Neuronal stem cell (in vitro differentiated cells): ENCODE results near the gene C11orf52.

Experiments used
- DNase-seq: peaks from one replicate; pipeline ENCODE4 v3.0.0-alpha.2; 2013; ENCODE audit warnings: low spot score
- H2AFZ ChIP-seq: one replicate; pipeline ENCODE4 v1.6.1; 2013; ENCODE audit warnings: mild to moderate bottlenecking, low read length, inconsistent platforms
- H2AK5ac ChIP-seq: 2 replicates; pipeline ENCODE4 v1.6.1; 2013; ENCODE audit warnings: low read depth, mild to moderate bottlenecking, inconsistent platforms, low read length, moderate library complexity, mixed read lengths
- H2BK120ac ChIP-seq: 2 replicates; pipeline ENCODE4 v1.6.1; 2013; ENCODE audit warnings: low read depth, mild to moderate bottlenecking, inconsistent platforms, low read length, moderate library complexity, mixed read lengths
- H2BK12ac ChIP-seq: one replicate; pipeline ENCODE4 v1.6.1; 2013; ENCODE audit warnings: low read length, inconsistent platforms
- H2BK15ac ChIP-seq: 2 replicates; pipeline ENCODE4 v1.6.1; 2013; ENCODE audit warnings: mild to moderate bottlenecking, low read length, inconsistent platforms, mixed read lengths
- H2BK5ac ChIP-seq: one replicate; pipeline ENCODE4 v1.6.1; 2013; ENCODE audit warnings: inconsistent platforms, mild to moderate bottlenecking, low read length, moderate library complexity
- H3K14ac ChIP-seq: one replicate; pipeline ENCODE4 v1.6.1; 2013; ENCODE audit warnings: low read length, inconsistent platforms
- H3K18ac ChIP-seq: 2 replicates; pipeline ENCODE4 v1.6.1; 2013; ENCODE audit warnings: low read length, inconsistent platforms
- H3K23ac ChIP-seq: 2 replicates; pipeline ENCODE4 v1.6.1; 2013; ENCODE audit warnings: low read depth, mild to moderate bottlenecking, mixed read lengths, low read length, inconsistent platforms; ENCODE audit not compliant: poor library complexity
- H3K27ac ChIP-seq: replicated peaks from 3 replicates; pipeline ENCODE4 v1.5.1; 2013; ENCODE audit warnings: low read length, inconsistent platforms
- H3K27me3 ChIP-seq, 3 experiments: 2 replicates each; pipeline ENCODE4 v1.6.1; 2013; ENCODE audit warnings: low read length in 3 of 3, mild to moderate bottlenecking in 2 of 3, inconsistent platforms in 1 of 3, low read depth in 1 of 3, mixed read lengths in 1 of 3, moderate library complexity in 1 of 3; ENCODE audit not compliant: control insufficient read depth in 3 of 3, insufficient read depth in 3 of 3
- H3K36me3 ChIP-seq, 2 donors: replicated peaks in 1 of 2; 2 replicates each; pipeline ENCODE4 v1.6.1; 2013; ENCODE audit warnings: low read length in 2 of 2; ENCODE audit not compliant: control insufficient read depth in 2 of 2, insufficient read depth in 2 of 2
- H3K4ac ChIP-seq: 2 replicates; pipeline ENCODE4 v1.6.1; 2013; ENCODE audit warnings: inconsistent platforms, mild to moderate bottlenecking, low read length, moderate library complexity
- H3K4me1 ChIP-seq, 2 donors: 1 replicate in 1 of 2; 2 replicates in 1 of 2; pipeline ENCODE4 v1.6.1; 2013; ENCODE audit warnings: low read length in 2 of 2, low read depth in 1 of 2; ENCODE audit not compliant: control insufficient read depth in 2 of 2, insufficient read depth in 1 of 2
- H3K4me2 ChIP-seq: one replicate; pipeline ENCODE4 v1.6.1; 2013; ENCODE audit warnings: mild to moderate bottlenecking, low read length, inconsistent platforms; ENCODE audit not compliant: insufficient read depth, poor library complexity, severe bottlenecking
- H3K4me3 ChIP-seq, 2 donors: 2 replicates each; pipeline ENCODE4 v1.5.1; 2013; ENCODE audit warnings: low read length in 2 of 2, mild to moderate bottlenecking in 2 of 2, inconsistent platforms in 1 of 2, moderate library complexity in 1 of 2
- H3K79me1 ChIP-seq: one replicate; pipeline ENCODE4 v1.6.1; 2013; ENCODE audit warnings: low read depth, mild to moderate bottlenecking, inconsistent platforms, low read length, moderate library complexity
- H3K9ac ChIP-seq: one replicate; pipeline ENCODE4 v1.6.1; 2013; ENCODE audit warnings: mild to moderate bottlenecking, low read depth, low read length, inconsistent platforms; ENCODE audit not compliant: poor library complexity
- H3K9me3 ChIP-seq, 2 donors: replicated peaks in 1 of 2; 2 replicates each; pipeline versions ENCODE3 to v1.6.1; 2013; ENCODE audit warnings: low read length in 2 of 2, mild to moderate bottlenecking in 2 of 2, inconsistent platforms in 1 of 2, low read depth in 1 of 2, mixed read lengths in 1 of 2, moderate library complexity in 1 of 2; ENCODE audit not compliant: control insufficient read depth in 2 of 2, insufficient read depth in 1 of 2
- H4K8ac ChIP-seq: one replicate; pipeline ENCODE4 v1.6.1; 2013; ENCODE audit warnings: low read depth, mild to moderate bottlenecking, inconsistent platforms, low read length, moderate library complexity
- H4K91ac ChIP-seq: one replicate; pipeline ENCODE4 v1.6.1; 2013; ENCODE audit warnings: low read length, low read depth, mild to moderate bottlenecking, inconsistent platforms; ENCODE audit not compliant: poor library complexity
- WGBS, 2 donors: extraction: QIAGEN DNeasy Blood & Tissue Kit; methylation state at CpG; one replicate each; pipeline ENCODE4 v1.1.7; 2013; ENCODE audit warnings: missing lambda C conversion rate in 2 of 2, mixed read lengths in 1 of 2; ENCODE audit not compliant: insufficient read length in 2 of 2, insufficient replicate concordance in 1 of 2; ENCODE audit errors: extremely low coverage in 2 of 2; 5-methylcytosine and 5-hydroxymethylcytosine counted together

The C11orf52 gene

GRCh38 chr11:111954154-111954553 is 35.4 kb downstream of the C11orf52 start:
- no peak overlapping the region for H2BK15ac ChIP-seq
- no peak overlapping the region for H2BK120ac ChIP-seq
- H3K27me3 ChIP-seq: no peaks in the 10 kb centered on the region
- no peak overlapping the region for H3K4me2 ChIP-seq
- H2AFZ ChIP-seq: no peak overlapping the region
- H2BK5ac ChIP-seq: no peak overlapping the region
- no peak overlapping the region for H4K91ac ChIP-seq
- H2AK5ac ChIP-seq: no peak overlapping the region
- H2BK12ac ChIP-seq: peak overlapping the region; percentile 22
- H4K8ac ChIP-seq: no peak overlapping the region
- peaks cover 7 to 35% of the 10 kb centered on the region in 2 donors for H3K36me3 ChIP-seq
- H3K4me3 ChIP-seq: no peak overlapping the region
- H3K4ac ChIP-seq: no peak overlapping the region
- WGBS, 2 donors: no CpG with 5 or more reads among the region's 4 CpGs
- H3K79me1 ChIP-seq: peaks cover 5% of the 10 kb centered on the region
- H3K18ac ChIP-seq: no peak overlapping the region
- H3K4me1 ChIP-seq: no peaks in the 10 kb centered on the region
- H3K9ac ChIP-seq: no peak overlapping the region
- no peak overlapping the region for H3K14ac ChIP-seq
- H3K27ac ChIP-seq: no peak overlapping the region
- peaks cover 7 to 24% of the 10 kb centered on the region in 2 donors for H3K9me3 ChIP-seq
- H3K23ac ChIP-seq: no peak overlapping the region
- DNase-seq: no peak

- Histone ChIP-seq H3K4me3 (no peak overlapping the region), H2AFZ (no peak overlapping the region), H3K36me3 (peaks cover 7 to 29% of the 10 kb centered on the region in 2 donors), H3K9me3 (peaks cover 7 to 24% of the 10 kb centered on the region in 2 donors), H2BK15ac (no peak overlapping the region), H2BK5ac (no peak overlapping the region), H3K4ac (no peak overlapping the region), H3K23ac (peak overlapping the region; percentile 73), H3K18ac (peak overlapping the region; percentile 57), H2AK5ac (no peak overlapping the region), H3K14ac (no peak overlapping the region), H4K91ac (no peak overlapping the region), H3K27ac (no peak overlapping the region), H2BK12ac (no peak overlapping the region), H4K8ac (no peak overlapping the region), H3K27me3 (no peaks in the 10 kb centered on the region), H2BK120ac (no peak overlapping the region), H3K4me1 (no peaks in the 10 kb centered on the region), H3K9ac (no peak overlapping the region), H3K79me1 (peaks cover 5% of the 10 kb centered on the region), H3K4me2 (no peak overlapping the region)
- no CpG with 5 or more reads among the region's 12 CpGs for WGBS, 2 donors
- no peak for DNase-seq
These were observed 39.1 kb downstream of the C11orf52 start for GRCh38 chr11:111957663-111958444.

GRCh38 chr11:111960916-111961315 is 42.2 kb downstream of the C11orf52 start:
- Histone ChIP-seq H3K36me3 (peaks cover 8 to 42% of the 10 kb centered on the region in 2 donors), H3K4ac (no peak overlapping the region), H4K91ac (no peak overlapping the region), H2AK5ac (no peak overlapping the region), H3K14ac (no peak overlapping the region), H4K8ac (no peak overlapping the region), H3K27me3 (no peaks in the 10 kb centered on the region), H3K27ac (no peak overlapping the region), H3K4me3 (no peak overlapping the region), H2BK5ac (no peak overlapping the region), H3K23ac (no peak overlapping the region), H2BK12ac (no peak overlapping the region), H2AFZ (no peak overlapping the region), H3K9me3 (peaks cover 7 to 16% of the 10 kb centered on the region in 2 donors), H2BK15ac (no peak overlapping the region), H3K79me1 (peaks cover 5% of the 10 kb centered on the region), H3K4me1 (no peaks in the 10 kb centered on the region), H3K9ac (no peak overlapping the region), H3K4me2 (no peak overlapping the region), H3K18ac (no peak overlapping the region), H2BK120ac (no peak overlapping the region)
- DNase-seq: no peak
- WGBS, 2 donors: no CpG with 5 or more reads among the region's 5 CpGs

GRCh38 chr11:111961389-111962300 is 42.9 kb downstream of the C11orf52 start:
- Histone ChIP-seq H3K14ac (no peak overlapping the region), H3K9me3 (peaks cover 7 to 16% of the 10 kb centered on the region in 2 donors), H3K36me3 (peaks cover 8 to 43% of the 10 kb centered on the region in 2 donors), H3K4me2 (no peak overlapping the region), H2AK5ac (no peak overlapping the region), H2BK15ac (no peak overlapping the region), H3K27me3 (no peaks in the 10 kb centered on the region), H3K23ac (no peak overlapping the region), H3K9ac (no peak overlapping the region), H2BK120ac (no peak overlapping the region), H3K27ac (no peak overlapping the region), H4K91ac (no peak overlapping the region), H3K4ac (no peak overlapping the region), H3K18ac (no peak overlapping the region), H3K4me1 (no peaks in the 10 kb centered on the region), H3K79me1 (peaks cover 5% of the 10 kb centered on the region), H2AFZ (no peak overlapping the region), H2BK5ac (no peak overlapping the region), H2BK12ac (no peak overlapping the region), H4K8ac (no peak overlapping the region), H3K4me3 (no peak overlapping the region)
- DNase-seq: no peak
- WGBS, 2 donors: no CpG with 5 or more reads among the region's 6 CpGs
